K562 (cell line): ENCODE measurements around the gene CAAP1. TPM values are rescaled to one million over a fixed set of nuclear protein-coding genes. Genes with fewer than 3 reads are reported as not detected.

Source experiments
- ATAC-seq: fragments of 200-7000 bp; cut with Tn5 transposase; 3 replicates; pipeline ENCODE4 v1.9.1; 2020; ENCODE audit warnings: moderate library complexity
- BruUV-seq: library from RNA; stranded (reverse); fragments of 400-500 nt; replicated peaks from 2 replicates; lab custom pipeline; 2021; lab: Mats Ljungman, UMichigan
- CTCF ChIA-PET: fragments of 300-600 bp; formaldehyde crosslinking; extraction: SDS; loops from one replicate; lab custom pipeline; 2021; ENCODE audit warnings: low intra/inter-chr PET ratio; lab: Yijun Ruan, JAX
- POLR2A ChIA-PET: fragments of 300-600, 350-650 bp; sonication (Branson Sonifier 250); formaldehyde crosslinking; extraction: SDS; loops from one replicate; lab custom pipeline; 2021; ENCODE audit warnings: antibody characterized with exemption, inconsistent platforms; lab: Yijun Ruan, JAX
- DNase-seq, 4 experiments: peaks; one replicate each; pipeline versions ENCODE4 v3.0.0 to v3.0.0-alpha.2; 2011 to 2018; ENCODE audit warnings: low spot score in 3 of 4, mixed read lengths in 3 of 4; ENCODE audit errors: extremely low read depth in 1 of 4
- FAIRE-seq: peaks from 2 replicates; lab custom pipeline; 2011; peaks lifted over from hg19 to GRCh38; lab: Jason Lieb, UNC
- H2AFZ ChIP-seq: 2 replicates; pipeline ENCODE4 v1.6.0; 2011; ENCODE audit warnings: low read depth, low read length, control low read depth, inconsistent platforms
- H3K27ac ChIP-seq: fragments of 200-600 bp; 3 replicates; pipeline ENCODE4 v1.8.0; 2011; ENCODE audit warnings: low read depth, mild to moderate bottlenecking, control low read depth, inconsistent platforms, low read length, moderate library complexity, mixed read lengths; ENCODE audit errors: extremely low read depth
- H3K27me3 ChIP-seq, 2 experiments: fragments of 300-600 bp in 1 of 2; 2 replicates in 1 of 2; 3 replicates in 1 of 2; pipeline versions ENCODE4 v1.6.0 to v1.8.0; 2011; ENCODE audit warnings: inconsistent platforms in 2 of 2, low read length in 2 of 2, mild to moderate bottlenecking in 1 of 2, mixed read lengths in 1 of 2, moderate library complexity in 1 of 2; ENCODE audit not compliant: control insufficient read depth in 2 of 2, insufficient read depth in 2 of 2
- H3K36me3 ChIP-seq: fragments of 300-600 bp; 3 replicates; pipeline ENCODE4 v1.8.0; 2011; ENCODE audit warnings: mild to moderate bottlenecking, low read length, inconsistent platforms; ENCODE audit not compliant: control insufficient read depth, insufficient read depth
- H3K4me1 ChIP-seq, 2 experiments: fragments of 200-600 bp in 1 of 2; replicated peaks in 1 of 2; 2 replicates in 1 of 2; 3 replicates in 1 of 2; pipeline versions ENCODE4 v1.5.1 to v1.8.0; 2011; ENCODE audit warnings: inconsistent platforms in 2 of 2, low read length in 2 of 2, mild to moderate bottlenecking in 1 of 2, mixed read lengths in 1 of 2, moderate library complexity in 1 of 2; ENCODE audit not compliant: control insufficient read depth in 2 of 2, insufficient read depth in 2 of 2
- H3K4me2 ChIP-seq: 2 replicates; pipeline ENCODE4 v1.6.1; 2011; ENCODE audit warnings: low read length, control low read depth, inconsistent platforms, mixed read lengths; ENCODE audit not compliant: insufficient read depth
- H3K4me3 ChIP-seq: fragments of 200-600 bp; sonication (generic), shearing (Covaris generic); 2 replicates; pipeline ENCODE4 v1.5.1; 2016; ENCODE audit warnings: control low read depth, inconsistent platforms
- H3K79me2 ChIP-seq: fragments of 200-600 bp; 3 replicates; pipeline ENCODE4 v1.8.0; 2011; ENCODE audit warnings: low read length, inconsistent platforms; ENCODE audit not compliant: control insufficient read depth, insufficient read depth
- H3K9ac ChIP-seq, 2 experiments: 2 replicates each; pipeline versions ENCODE4 v1.6.0 to v1.6.1; 2011; ENCODE audit warnings: low read depth in 2 of 2, low read length in 2 of 2, control low read depth in 1 of 2, inconsistent platforms in 1 of 2, mild to moderate bottlenecking in 1 of 2, mixed read lengths in 1 of 2; ENCODE audit not compliant: insufficient read depth in 1 of 2
- H3K9me1 ChIP-seq: one replicate; pipeline ENCODE4 v1.6.0; 2011; ENCODE audit warnings: inconsistent platforms, mild to moderate bottlenecking, low read length, moderate library complexity; ENCODE audit not compliant: control insufficient read depth, insufficient read depth
- H3K9me3 ChIP-seq: replicated peaks from 2 replicates; pipeline ENCODE4 v1.5.1; 2011; ENCODE audit warnings: low read depth, low read length, inconsistent platforms; ENCODE audit not compliant: control insufficient read depth, insufficient read depth
- H4K20me1 ChIP-seq: replicated peaks from 2 replicates; pipeline ENCODE4 v1.6.1; 2011; ENCODE audit warnings: low read length, inconsistent platforms, mixed read lengths; ENCODE audit not compliant: control insufficient read depth, insufficient read depth
- ATF2 ChIP-seq: sonication (generic); formaldehyde crosslinking; IDR thresholded peaks from 2 replicates; pipeline ENCODE4 v1.8.1; 2022; ENCODE audit warnings: missing genetic modification reagents
- BRF2 ChIP-seq: IDR thresholded peaks from 3 replicates; pipeline ENCODE4 v1.6.1; 2011; ENCODE audit warnings: borderline replicate concordance, mild to moderate bottlenecking; ENCODE audit not compliant: insufficient read length, insufficient read depth
- E2F4 ChIP-seq: sonication (generic); formaldehyde crosslinking; IDR thresholded peaks from 2 replicates; pipeline ENCODE4 v1.8.0; 2022; ENCODE audit warnings: mild to moderate bottlenecking, low read depth, missing genetic modification reagents
- HLTF ChIP-seq: fragments of 450-650 bp; IDR thresholded peaks from 2 replicates; pipeline ENCODE4 v1.6.1; 2016
- NCOA1 ChIP-seq: fragments of 450-650 bp; IDR thresholded peaks from 2 replicates; pipeline ENCODE4 v1.6.1; 2016; ENCODE audit warnings: low read depth
- NCOA6 ChIP-seq: fragments of 450-650 bp; IDR thresholded peaks from 2 replicates; pipeline ENCODE4 v1.6.1; 2017; ENCODE audit warnings: mild to moderate bottlenecking
- POU5F1 ChIP-seq: fragments of 150-350 bp; IDR thresholded peaks from 2 replicates; pipeline ENCODE4 v1.6.1; 2014; ENCODE audit warnings: borderline replicate concordance, low read length, low read depth, mild to moderate bottlenecking; ENCODE audit not compliant: partially characterized antibody
- ZNF583 ChIP-seq: fragments of 250-450 bp; sonication (Bioruptor Pico); IDR thresholded peaks from 2 replicates; pipeline ENCODE4 v1.4.0; 2020
- ZSCAN29 ChIP-seq: fragments of 450-650 bp; IDR thresholded peaks from 2 replicates; pipeline ENCODE4 v1.6.1; 2017
- WGBS: fragments of 100-300 bp; shearing (Covaris generic); methylation state at CpG from one replicate; pipeline ENCODE4 v1.1.6; 2016; ENCODE audit warnings: low coverage, mixed read lengths; ENCODE audit not compliant: insufficient coverage; ENCODE audit errors: missing lambda C conversion rate; 5-methylcytosine and 5-hydroxymethylcytosine counted together
- in situ Hi-C: fragments of 300-500 bp; cut with MboI; formaldehyde crosslinking; loops from 4 replicates; pipeline ENCODE4 v1.15.0; 2018; ENCODE audit warnings: inconsistent platforms, mixed read lengths
- intact Hi-C: fragments of 100-400 bp; cut with micrococcal nuclease; formaldehyde crosslinking; loops from 2 replicates; pipeline ENCODE4 v1.14.2; 2022
- polyA plus RNA-seq, 8 experiments: library from polyadenylated mRNA; depleted of rRNA in 4 of 8; stranded (reverse) in 5 of 8; unstranded in 3 of 8; fragments of >200 nt; fragmentation: Nextera tagmentation in 2 of 8; fragmentation: Illumina TruSeq in 1 of 8; extraction: Ambion mirVana in 2 of 8; extraction: Trizol in 1 of 8; gene quantifications; 2 replicates each; pipeline versions ENCODE4 v1.2.1 to v1.2.3, GENCODE V29; 2011 to 2014; ENCODE audit warnings: inconsistent platforms in 1 of 8, missing spikeins in 1 of 8
- total RNA-seq, 7 experiments: library from RNA; depleted of rRNA in 6 of 7; stranded (reverse); fragments of >200 nt in 6 of 7; fragmentation: Illumina TruSeq in 2 of 7; extraction: Trizol in 2 of 7; gene quantifications; 2 replicates each; pipeline versions ENCODE4 v1.2.1 to v1.2.3, GENCODE V29; 2011 to 2021; ENCODE audit warnings: low replicate concordance in 1 of 7
- TF ChIP-seq, protein P1 (sequence below): conservative IDR thresholded peaks from 2 replicates; pipeline ENCODE4 v1.6.1; 2011; ENCODE audit warnings: low read depth, mild to moderate bottlenecking, low read length; ENCODE audit not compliant: control insufficient read depth
- TF ChIP-seq, protein P2 (sequence below): sonication (generic); formaldehyde crosslinking; IDR thresholded peaks from 2 replicates; pipeline ENCODE4 v1.8.0; 2022; ENCODE audit warnings: mild to moderate bottlenecking, missing genetic modification reagents
- TF ChIP-seq, protein P3 (sequence below): fragments of 450-650 bp; IDR thresholded peaks from one replicate; pipeline ENCODE4 v1.6.1; 2018; ENCODE audit warnings: mild to moderate bottlenecking, moderate library complexity; ENCODE audit not compliant: partially characterized antibody

Gene CAAP1
- total and polyA plus RNA-seq, 9 of the 15 experiments (the other 6 are each of a cell fraction or from before 2014, with no cell fraction given), result 8.9 to 17.4 (median 15.3) TPM

- no TSS peak for BruUV-seq
- Histone ChIP-seq H3K27me3 (no peaks in the 10 kb centered on the region), H3K9me3 (no peaks in the 10 kb centered on the region), H3K36me3 (peaks cover 6% of the 10 kb centered on the region; the same call in 2 of the 3 replicates), H3K27ac (no peak overlapping the region), H3K79me2 (no peaks in the 10 kb centered on the region), H3K4me1 (no peaks in the 10 kb centered on the region), H4K20me1 (no peaks in the 10 kb centered on the region), H3K9me1 (no peaks in the 10 kb centered on the region), H3K9ac (no peak overlapping the region), H3K4me3 (no peak overlapping the region), H3K4me2 (no peak overlapping the region), H2AFZ (no peak overlapping the region)
- intact Hi-C loops, result no loop called here
- TF ChIP-seq POU5F1 (no peak), BRF2 (no peak), NCOA1 (no peak), NCOA6 (no peak), E2F4 (no peak), ZNF583 (CRISPR knock-in tag) (no peak), HLTF (no peak), ZSCAN29 (no peak), ATF2 (no peak)
- TF ChIP-seq, protein P1, sequence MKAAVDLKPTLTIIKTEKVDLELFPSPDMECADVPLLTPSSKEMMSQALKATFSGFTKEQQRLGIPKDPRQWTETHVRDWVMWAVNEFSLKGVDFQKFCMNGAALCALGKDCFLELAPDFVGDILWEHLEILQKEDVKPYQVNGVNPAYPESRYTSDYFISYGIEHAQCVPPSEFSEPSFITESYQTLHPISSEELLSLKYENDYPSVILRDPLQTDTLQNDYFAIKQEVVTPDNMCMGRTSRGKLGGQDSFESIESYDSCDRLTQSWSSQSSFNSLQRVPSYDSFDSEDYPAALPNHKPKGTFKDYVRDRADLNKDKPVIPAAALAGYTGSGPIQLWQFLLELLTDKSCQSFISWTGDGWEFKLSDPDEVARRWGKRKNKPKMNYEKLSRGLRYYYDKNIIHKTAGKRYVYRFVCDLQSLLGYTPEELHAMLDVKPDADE, result no peak
- TF ChIP-seq, protein P2, sequence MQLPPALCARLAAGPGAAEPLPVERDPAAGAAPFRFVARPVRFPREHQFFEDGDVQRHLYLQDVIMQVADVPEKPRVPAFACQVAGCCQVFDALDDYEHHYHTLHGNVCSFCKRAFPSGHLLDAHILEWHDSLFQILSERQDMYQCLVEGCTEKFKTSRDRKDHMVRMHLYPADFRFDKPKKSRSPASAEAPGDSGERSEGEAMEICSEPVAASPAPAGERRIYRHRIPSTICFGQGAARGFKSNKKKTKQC (CRISPR knock-in tag), result no peak
- TF ChIP-seq, protein P3, sequence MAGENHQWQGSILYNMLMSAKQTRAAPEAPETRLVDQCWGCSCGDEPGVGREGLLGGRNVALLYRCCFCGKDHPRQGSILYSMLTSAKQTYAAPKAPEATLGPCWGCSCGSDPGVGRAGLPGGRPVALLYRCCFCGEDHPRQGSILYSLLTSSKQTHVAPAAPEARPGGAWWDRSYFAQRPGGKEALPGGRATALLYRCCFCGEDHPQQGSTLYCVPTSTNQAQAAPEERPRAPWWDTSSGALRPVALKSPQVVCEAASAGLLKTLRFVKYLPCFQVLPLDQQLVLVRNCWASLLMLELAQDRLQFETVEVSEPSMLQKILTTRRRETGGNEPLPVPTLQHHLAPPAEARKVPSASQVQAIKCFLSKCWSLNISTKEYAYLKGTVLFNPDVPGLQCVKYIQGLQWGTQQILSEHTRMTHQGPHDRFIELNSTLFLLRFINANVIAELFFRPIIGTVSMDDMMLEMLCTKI, result no peak
- WGBS, result 93% methylated on average over 3 of the region's 8 CpGs
- FAIRE-seq (no peak), DNase-seq (no peak), ATAC-seq (no peak)
- in situ Hi-C loops, result no loop called here
- ChIA-PET POLR2A (no interaction called here), CTCF (no interaction called here)
Measured at GRCh38 chr9:26870292-26870691, 22.3 kb downstream of the CAAP1 start.
